Colonic mucosa (tissue), 4 donors: ENCODE data around the gene ADIPOR2. TPM values are rescaled to one million over a fixed set of nuclear protein-coding genes. Genes with fewer than 3 reads are reported as not detected.

Experiments
- DNase-seq: peaks from one replicate; pipeline ENCODE4 v3.0.0-alpha.2; 2020
- H3K27ac ChIP-seq: fragments of 200-600 bp; one replicate; pipeline ENCODE4 v1.8.0; 2021
- H3K27me3 ChIP-seq: fragments of 200-600 bp; one replicate; pipeline ENCODE4 v1.8.0; 2021
- H3K36me3 ChIP-seq: fragments of 200-600 bp; one replicate; pipeline ENCODE4 v1.8.0; 2021
- H3K4me1 ChIP-seq: fragments of 200-600 bp; one replicate; pipeline ENCODE4 v1.8.0; 2021; ENCODE audit warnings: mild to moderate bottlenecking
- H3K4me3 ChIP-seq: fragments of 200-600 bp; one replicate; pipeline ENCODE4 v1.8.0; 2021
- H3K9ac ChIP-seq, 2 donors: one replicate each; pipeline ENCODE4 v1.7.0; 2013; ENCODE audit warnings: control low read depth in 2 of 2, low read depth in 2 of 2, low read length in 2 of 2
- H3K9me3 ChIP-seq: fragments of 200-600 bp; one replicate; pipeline ENCODE4 v1.8.0; 2021
- CTCF ChIP-seq: fragments of 200-600 bp; IDR thresholded peaks from one replicate; pipeline ENCODE4 v1.8.0; 2022; ENCODE audit warnings: antibody characterized with exemption, mild to moderate bottlenecking
- intact Hi-C: fragments of 100-400 bp; cut with DNase I; formaldehyde crosslinking; loops from one replicate; pipeline ENCODE4 v1.14.1; 2022
- total RNA-seq, 2 donors: library from RNA; stranded (reverse); fragmentation: NEBNext Ultra II Directional in 1 of 2; extraction: Animal tissue kit (Norgen Biotek cat#: 25700) in 1 of 2; gene quantifications; one replicate each; pipeline ENCODE4 v1.2.1, GENCODE V29; 2021
- donor health status: healthy.
- donor health status: DM: no; HTN: no; CAD: no.
- donor health status: DM: no; HTN: no; CAD: no.

Gene ADIPOR2
- total RNA-seq, result 100 to 1,000 TPM in 1 of 2 donors, 10 to 100 TPM in 1; 68.3 to 138 TPM

GRCh38 chr12:1690578-1691122 lies at the start of gene ADIPOR2:
Gene ADIPOR2, plus strand, starts transcription at chr12:1691070. Its CDS starts 63,274 bp downstream, at chr12:1754344.
- H3K4me1 ChIP-seq, result no peaks in the 10 kb centered on the region
- no peak for TF ChIP-seq CTCF
- peak; percentile 95 for DNase-seq
- H3K36me3 ChIP-seq, result no peaks in the 10 kb centered on the region
- peak within 1 kb of the TSS; percentile 92 to 98 for H3K9ac ChIP-seq
- intact Hi-C loops, result no loop called here
- H3K27me3 ChIP-seq, result no peaks in the 10 kb centered on the region
- no peaks in the 10 kb centered on the region for H3K9me3 ChIP-seq
- H3K4me3 ChIP-seq, result peak within 1 kb of the TSS; percentile 76
- peak within 1 kb of the TSS; percentile 96 for H3K27ac ChIP-seq

- H3K9me3 ChIP-seq, result no peaks in the 10 kb centered on the region
- no peak for DNase-seq
- no peak overlapping the region for H3K27ac ChIP-seq
- no peak for TF ChIP-seq CTCF
- H3K27me3 ChIP-seq, result no peaks in the 10 kb centered on the region
- H3K4me1 ChIP-seq, result no peaks in the 10 kb centered on the region
- peak overlapping the region in 1 of 2 donors; percentile 14 for H3K9ac ChIP-seq
- intact Hi-C loops, result loop anchor here (10.0 kb wide), 1 partner anchor 392 kb away; no protein-coding TSS in a partner anchor
- H3K4me3 ChIP-seq, result no peak overlapping the region
- no peaks in the 10 kb centered on the region for H3K36me3 ChIP-seq
Measured at GRCh38 chr12:1642513-1642912, 48.4 kb upstream of the ADIPOR2 start.

GRCh38 chr12:1643043-1643442 lies 47.8 kb upstream of the ADIPOR2 start:
- H3K9ac ChIP-seq, result peak overlapping the region in 1 of 2 donors; percentile 14
- no peaks in the 10 kb centered on the region for H3K9me3 ChIP-seq
- no peaks in the 10 kb centered on the region for H3K4me1 ChIP-seq
- no peak for DNase-seq
- no peak overlapping the region for H3K4me3 ChIP-seq
- H3K36me3 ChIP-seq, result no peaks in the 10 kb centered on the region
- H3K27ac ChIP-seq, result no peak overlapping the region
- intact Hi-C loops, result loop anchor here (10.0 kb wide), 1 partner anchor 392 kb away; no protein-coding TSS in a partner anchor
- no peaks in the 10 kb centered on the region for H3K27me3 ChIP-seq
- no peak for TF ChIP-seq CTCF

DNA sequence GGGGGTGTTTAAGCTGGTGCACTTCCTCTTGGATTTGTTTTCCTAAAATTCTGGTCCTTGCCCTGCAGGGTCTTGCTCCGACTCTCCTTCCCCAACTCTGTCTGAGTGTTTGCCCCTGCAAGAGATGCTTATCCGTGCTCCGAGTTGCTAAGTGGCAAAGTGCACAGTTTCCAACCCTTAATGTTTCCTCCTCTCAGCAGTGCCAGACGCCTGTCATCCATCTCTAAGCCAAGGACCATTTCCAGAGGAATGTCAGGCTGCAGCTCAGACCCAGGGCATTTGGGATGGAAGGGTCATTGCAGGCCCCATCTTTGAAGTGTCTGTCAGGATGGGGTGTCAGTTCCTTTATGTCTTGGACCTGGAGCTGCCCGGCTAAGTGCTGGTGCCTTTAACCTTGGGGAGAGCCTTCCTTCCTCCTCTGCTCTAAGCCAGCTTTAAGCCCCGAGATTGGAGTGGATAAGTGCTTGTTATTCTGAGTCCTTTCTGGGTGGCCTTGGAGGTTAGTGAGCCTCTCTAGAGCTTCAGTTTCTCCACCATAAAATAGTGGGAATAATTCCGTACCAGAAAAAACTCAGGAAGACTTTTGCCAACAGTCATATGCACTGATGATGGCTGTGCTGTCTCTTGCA lies 46.9 kb upstream of the ADIPOR2 start:
- Histone ChIP-seq H3K4me1 (no peaks in the 10 kb centered on the region), H3K9ac (no peak overlapping the region), H3K27me3 (no peaks in the 10 kb centered on the region), H3K9me3 (no peaks in the 10 kb centered on the region), H3K36me3 (no peaks in the 10 kb centered on the region), H3K27ac (no peak overlapping the region), H3K4me3 (no peak overlapping the region)
- no peak for DNase-seq
- TF ChIP-seq CTCF, result no peak
- intact Hi-C loops, result loop anchor here (10.0 kb wide), 1 partner anchor 391 kb away; no protein-coding TSS in a partner anchor

DNA sequence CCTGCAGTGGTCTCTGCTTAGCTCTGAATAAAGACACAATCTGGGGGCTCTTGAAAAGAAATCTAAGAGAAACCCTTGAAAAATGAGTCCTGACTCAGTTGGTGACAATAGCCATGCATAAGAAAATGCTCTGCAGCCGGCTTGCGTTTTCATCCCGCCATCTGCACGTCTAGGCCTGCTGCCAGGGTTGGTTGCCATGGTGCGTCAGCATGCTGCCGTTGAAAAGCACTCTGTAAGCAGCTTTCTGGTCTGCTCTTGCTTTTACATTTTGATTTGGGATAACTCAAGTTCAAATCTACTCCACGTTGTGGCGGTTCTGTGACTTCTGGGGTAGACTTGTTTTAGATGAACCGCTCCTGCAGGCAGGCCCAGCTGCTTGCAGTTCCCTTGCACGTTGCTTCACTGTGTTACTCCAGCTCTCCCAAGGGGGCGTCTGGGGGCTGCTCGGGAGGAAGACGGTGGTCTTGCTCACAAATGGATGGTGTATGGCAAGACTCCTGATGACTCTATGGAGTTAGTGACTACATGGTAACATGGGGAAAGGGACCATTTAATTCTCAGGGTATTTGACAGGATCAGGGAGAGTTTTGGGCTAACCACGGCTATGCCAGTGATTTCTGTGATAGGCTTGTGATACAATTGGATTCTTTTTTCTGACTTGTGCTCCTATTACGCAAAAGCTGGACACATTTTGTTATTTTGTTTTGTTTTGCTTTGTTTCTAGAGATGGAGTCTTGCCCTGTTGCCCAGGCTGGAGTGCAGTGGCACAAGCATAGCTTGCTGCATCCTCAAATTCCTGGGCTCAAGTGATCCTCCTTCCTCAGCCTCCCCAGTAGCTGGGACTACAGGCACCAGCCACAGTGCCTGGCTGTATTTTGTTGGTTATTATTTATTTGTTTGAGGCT lies 46.1 kb upstream of the ADIPOR2 start:
- TF ChIP-seq CTCF, result no peak
- H3K27ac ChIP-seq, result no peak overlapping the region
- H3K4me1 ChIP-seq, result no peaks in the 10 kb centered on the region
- no peaks in the 10 kb centered on the region for H3K36me3 ChIP-seq
- intact Hi-C loops, result loop anchor here (5.0 to 10.0 kb wide), 2 partner anchors 288 to 390 kb away; no protein-coding TSS in a partner anchor
- DNase-seq, result peak; percentile 69
- no peak overlapping the region for H3K4me3 ChIP-seq
- no peaks in the 10 kb centered on the region for H3K9me3 ChIP-seq
- no peak overlapping the region for H3K9ac ChIP-seq
- H3K27me3 ChIP-seq, result no peaks in the 10 kb centered on the region
